Transverse colon (tissue), 4 donors: ENCODE results near the gene SF3A1. TPM values are rescaled to one million over a fixed set of nuclear protein-coding genes. Genes with fewer than 3 reads are reported as not detected.
"Not testable (repeated sequence)": the region's sequence is repeated elsewhere in the genome, so short reads cannot be mapped to it uniquely, and the experiment has no call there.

ENCODE experiments used
- DNase-seq: peaks from one replicate; pipeline ENCODE4 v3.0.0-alpha.2; 2019
- H3K27ac ChIP-seq, 4 donors: fragments of 200-600 bp; sonication (generic); 2 replicates each; pipeline ENCODE4 v1.5.1; 2016 to 2018; ENCODE audit warnings: inconsistent platforms in 4 of 4
- H3K27me3 ChIP-seq: fragments of 200-600 bp; sonication (generic); 2 replicates; pipeline ENCODE4 v1.5.1; 2017; ENCODE audit warnings: inconsistent platforms
- H3K36me3 ChIP-seq, 4 donors: fragments of 200-600 bp; sonication (generic); 2 replicates each; pipeline ENCODE4 v1.5.1; 2017 to 2019; ENCODE audit warnings: inconsistent platforms in 4 of 4
- H3K4me1 ChIP-seq, 4 donors: fragments of 200-600 bp; sonication (generic); 2 replicates each; pipeline ENCODE4 v1.5.1; 2017 to 2020; ENCODE audit warnings: inconsistent platforms in 4 of 4
- H3K4me3 ChIP-seq, 4 donors: fragments of 200-600 bp; sonication (generic); 1 replicate in 1 of 4; 2 replicates in 3 of 4; pipeline versions ENCODE4 v1.5.1 to v1.6.1; 2017 to 2019; ENCODE audit warnings: inconsistent platforms in 4 of 4
- H3K9me3 ChIP-seq, 2 donors: fragments of 200-600 bp; sonication (generic); 2 replicates each; pipeline ENCODE4 v1.5.1; 2017 to 2019; ENCODE audit warnings: inconsistent platforms in 2 of 2
- CTCF ChIP-seq, 5 experiments: fragments of 200-600 bp in 3 of 5; fragments of 450-650 bp in 2 of 5; sonication (generic) in 3 of 5; IDR thresholded peaks; 1 replicate in 2 of 5; 2 replicates in 3 of 5; pipeline ENCODE4 v1.5.1; 2016 to 2017; ENCODE audit warnings: antibody characterized with exemption in 5 of 5, inconsistent platforms in 3 of 5, mild to moderate bottlenecking in 2 of 5, moderate library complexity in 1 of 5
- EP300 ChIP-seq: sonication (generic); formaldehyde crosslinking; IDR thresholded peaks from one replicate; pipeline ENCODE4 v1.6.1; 2017; ENCODE audit warnings: antibody characterized with exemption, low read depth
- POLR2A ChIP-seq: fragments of 450-650 bp; IDR thresholded peaks from one replicate; pipeline ENCODE4 v1.6.1; 2016; ENCODE audit warnings: antibody characterized with exemption, mild to moderate bottlenecking, moderate library complexity
- POLR2AphosphoS5 ChIP-seq, 3 donors: sonication (generic); formaldehyde crosslinking; IDR thresholded peaks; one replicate each; pipeline ENCODE4 v1.6.1; 2016; ENCODE audit warnings: antibody characterized with exemption in 3 of 3
- WGBS, 2 donors: methylation state at CpG; one replicate each; pipeline ENCODE4 v1.1.5; 2018; ENCODE audit warnings: low coverage in 1 of 2; 5-methylcytosine and 5-hydroxymethylcytosine counted together
- in situ Hi-C, 4 donors: fragments of 200-750 bp; cut with MboI; loops; one replicate each; pipeline versions ENCODE4 v1.15.0 to v1.15.1; 2017; ENCODE audit warnings: low sequenced_read_pairs in 3 of 4, low pct_ligation_motif_present in 1 of 4, low pct_unique_long_range_greater_than_20kb in 1 of 4
- intact Hi-C: fragments of 100-400 bp; cut with DNase I; formaldehyde crosslinking; loops from one replicate; pipeline ENCODE4 v1.15.1; 2023; ENCODE audit warnings: low total_unique reads
- total RNA-seq, 4 donors: library from RNA; depleted of rRNA; stranded (reverse); fragments of >200 nt; gene quantifications; one replicate each; pipeline ENCODE4 v1.1.0, GENCODE V29; 2016

The SF3A1 gene
- total RNA-seq, 4 donors from 2014 or later, result 73.2 to 664 (median 99.3) TPM

GRCh38 chr22:30404307-30404706 is 47.6 kb upstream of the SF3A1 start:
- no peaks in the 10 kb centered on the region for H3K27me3 ChIP-seq
- no peaks in the 10 kb centered on the region for H3K4me1 ChIP-seq
- no peaks in the 10 kb centered on the region for H3K9me3 ChIP-seq
- H3K36me3 ChIP-seq, result no peaks in the 10 kb centered on the region
- no peak overlapping the region for H3K27ac ChIP-seq
- DNase-seq, result no peak
- TF ChIP-seq POLR2AphosphoS5 (IDR thresholded peaks at IDR 0.05) (no peak), EP300 (no peak), POLR2A (no peak), CTCF (IDR thresholded peaks at IDR 0.05) (no peak)
- 79% methylated on average over 6 of the region's 6 CpGs; no CpG with 5 or more reads in 1 of the 2 donors for WGBS, 2 donors
- H3K4me3 ChIP-seq, result no peak overlapping the region
- intact Hi-C loops (no loop called here), in situ Hi-C loops (no loop called here)

GRCh38 chr22:30402766-30403104 is 46.0 kb upstream of the SF3A1 start:
- H3K27me3 ChIP-seq, in situ Hi-C loops, H3K4me1 ChIP-seq, H3K4me3 ChIP-seq, H3K27ac ChIP-seq, DNase-seq, intact Hi-C loops, H3K9me3 ChIP-seq, H3K36me3 ChIP-seq: not testable (repeated sequence)
- 93 to 97% methylated on average over 5 of the region's 5 CpGs for WGBS, 2 donors

GRCh38 chr22:30402028-30402765 is 45.5 kb upstream of the SF3A1 start:
- H3K4me3 ChIP-seq, result no peak overlapping the region

GRCh38 chr22:30401024-30401423 is 44.3 kb upstream of the SF3A1 start:
- in situ Hi-C loops, intact Hi-C loops, H3K27ac ChIP-seq, DNase-seq, H3K9me3 ChIP-seq, H3K4me3 ChIP-seq, H3K36me3 ChIP-seq: not testable (repeated sequence)
- WGBS, 2 donors, result 97 to 100% methylated on average over 1 to 3 of the region's 3 CpGs
- Histone ChIP-seq H3K27me3 (peaks cover 16% of the 10 kb centered on the region), H3K4me1 (peaks cover 3 to 24% (median 17%) of the 10 kb centered on the region in 4 donors)

More at GRCh38 chr22:30402028-30402765, 45.5 kb upstream of the SF3A1 start:
- intact Hi-C loops (no loop called here), in situ Hi-C loops (no loop called here)
- Histone ChIP-seq H3K27ac (no peak overlapping the region), H3K9me3 (no peaks in the 10 kb centered on the region), H3K27me3 (peaks cover 13% of the 10 kb centered on the region), H3K4me1 (peaks cover 0 to 15% (median 7%) of the 10 kb centered on the region in 4 donors), H3K36me3 (no peaks in the 10 kb centered on the region)
- WGBS, 2 donors, result 71% methylated on average over 5 of the region's 5 CpGs; no CpG with 5 or more reads in 1 of the 2 donors
- TF ChIP-seq POLR2AphosphoS5 (IDR thresholded peaks at IDR 0.05) (no peak), EP300 (no peak), CTCF (IDR thresholded peaks at IDR 0.05) (no peak), POLR2A (no peak)
- DNase-seq, result no peak

GRCh38 chr22:30400159-30400558 is 43.5 kb upstream of the SF3A1 start:
- Histone ChIP-seq H3K27ac (no peak overlapping the region), H3K4me1 (peaks cover 3 to 24% (median 17%) of the 10 kb centered on the region in 4 donors), H3K4me3 (no peak overlapping the region), H3K27me3 (peaks cover 16% of the 10 kb centered on the region), H3K9me3 (no peaks in the 10 kb centered on the region), H3K36me3 (no peaks in the 10 kb centered on the region)
- no peak for DNase-seq
- TF ChIP-seq POLR2AphosphoS5 (IDR thresholded peaks at IDR 0.05) (no peak), POLR2A (no peak), EP300 (no peak), CTCF (IDR thresholded peaks at IDR 0.05) (no peak)
- intact Hi-C loops (no loop called here), in situ Hi-C loops (no loop called here)
- WGBS, 2 donors, result 86 to 100% methylated on average over 1 of the region's 1 CpG
